LNCaP clone FGC (cell line): ENCODE measurements around the gene SCYL1.

Experiments used
- DNase-seq: peaks from one replicate; pipeline ENCODE4 v3.0.0-alpha.2; 2011; ENCODE audit warnings: low read depth
- H3K4me3 ChIP-seq: 2 replicates; pipeline ENCODE4 v1.5.1; 2011; ENCODE audit warnings: mild to moderate bottlenecking, low read depth, low read length, control low read depth
- TF ChIP-seq, protein P1 (sequence below): IDR thresholded peaks from 2 replicates; pipeline ENCODE4 v1.5.1; 2012; ENCODE audit warnings: mild to moderate bottlenecking; ENCODE audit not compliant: control insufficient read depth, insufficient read depth; ENCODE audit errors: extremely low read depth

The SCYL1 gene

DNA sequence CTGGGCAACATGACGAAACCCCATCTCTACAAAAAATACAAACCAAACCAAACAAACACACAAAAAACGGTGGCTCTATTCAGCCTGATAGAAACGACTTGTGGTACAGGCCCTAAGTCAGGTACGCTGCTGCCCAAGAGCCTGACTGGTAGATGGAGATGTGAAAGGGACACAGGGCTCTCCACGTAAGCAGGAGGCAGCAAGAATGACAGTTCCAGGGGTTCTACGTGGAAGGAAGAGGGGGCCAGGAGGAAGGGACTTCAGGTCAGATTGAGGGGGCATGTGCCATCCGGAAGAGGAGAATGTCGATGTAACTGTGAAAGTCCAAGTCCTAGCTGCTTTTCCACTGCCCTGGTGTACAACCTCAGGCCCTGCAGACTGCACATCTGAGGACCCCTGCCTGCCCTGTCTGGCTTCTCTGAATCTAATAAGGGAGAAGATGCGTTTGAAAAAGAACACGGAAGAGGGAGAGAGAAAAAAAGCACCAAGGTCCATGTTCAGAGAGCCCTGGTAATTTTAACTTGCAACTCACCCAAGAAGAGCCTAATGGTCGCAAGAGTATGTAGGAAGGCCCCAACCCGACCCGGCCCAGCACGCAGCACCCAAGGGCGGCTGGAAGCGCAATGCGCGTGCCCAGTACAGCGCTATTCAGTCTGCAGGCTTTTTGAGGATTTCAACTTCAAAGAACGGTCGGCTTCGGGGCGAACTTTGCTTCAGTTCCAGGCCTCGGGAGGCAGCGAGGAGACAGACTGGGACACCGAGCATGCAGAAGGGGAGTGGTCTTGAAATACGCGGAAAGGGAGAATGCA is 44.5 kb downstream of the SCYL1 start:
- TF ChIP-seq, protein P1, sequence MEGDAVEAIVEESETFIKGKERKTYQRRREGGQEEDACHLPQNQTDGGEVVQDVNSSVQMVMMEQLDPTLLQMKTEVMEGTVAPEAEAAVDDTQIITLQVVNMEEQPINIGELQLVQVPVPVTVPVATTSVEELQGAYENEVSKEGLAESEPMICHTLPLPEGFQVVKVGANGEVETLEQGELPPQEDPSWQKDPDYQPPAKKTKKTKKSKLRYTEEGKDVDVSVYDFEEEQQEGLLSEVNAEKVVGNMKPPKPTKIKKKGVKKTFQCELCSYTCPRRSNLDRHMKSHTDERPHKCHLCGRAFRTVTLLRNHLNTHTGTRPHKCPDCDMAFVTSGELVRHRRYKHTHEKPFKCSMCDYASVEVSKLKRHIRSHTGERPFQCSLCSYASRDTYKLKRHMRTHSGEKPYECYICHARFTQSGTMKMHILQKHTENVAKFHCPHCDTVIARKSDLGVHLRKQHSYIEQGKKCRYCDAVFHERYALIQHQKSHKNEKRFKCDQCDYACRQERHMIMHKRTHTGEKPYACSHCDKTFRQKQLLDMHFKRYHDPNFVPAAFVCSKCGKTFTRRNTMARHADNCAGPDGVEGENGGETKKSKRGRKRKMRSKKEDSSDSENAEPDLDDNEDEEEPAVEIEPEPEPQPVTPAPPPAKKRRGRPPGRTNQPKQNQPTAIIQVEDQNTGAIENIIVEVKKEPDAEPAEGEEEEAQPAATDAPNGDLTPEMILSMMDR = no peak
- peak overlapping the region; percentile 97 for H3K4me3 ChIP-seq
- no peak for DNase-seq

DNA sequence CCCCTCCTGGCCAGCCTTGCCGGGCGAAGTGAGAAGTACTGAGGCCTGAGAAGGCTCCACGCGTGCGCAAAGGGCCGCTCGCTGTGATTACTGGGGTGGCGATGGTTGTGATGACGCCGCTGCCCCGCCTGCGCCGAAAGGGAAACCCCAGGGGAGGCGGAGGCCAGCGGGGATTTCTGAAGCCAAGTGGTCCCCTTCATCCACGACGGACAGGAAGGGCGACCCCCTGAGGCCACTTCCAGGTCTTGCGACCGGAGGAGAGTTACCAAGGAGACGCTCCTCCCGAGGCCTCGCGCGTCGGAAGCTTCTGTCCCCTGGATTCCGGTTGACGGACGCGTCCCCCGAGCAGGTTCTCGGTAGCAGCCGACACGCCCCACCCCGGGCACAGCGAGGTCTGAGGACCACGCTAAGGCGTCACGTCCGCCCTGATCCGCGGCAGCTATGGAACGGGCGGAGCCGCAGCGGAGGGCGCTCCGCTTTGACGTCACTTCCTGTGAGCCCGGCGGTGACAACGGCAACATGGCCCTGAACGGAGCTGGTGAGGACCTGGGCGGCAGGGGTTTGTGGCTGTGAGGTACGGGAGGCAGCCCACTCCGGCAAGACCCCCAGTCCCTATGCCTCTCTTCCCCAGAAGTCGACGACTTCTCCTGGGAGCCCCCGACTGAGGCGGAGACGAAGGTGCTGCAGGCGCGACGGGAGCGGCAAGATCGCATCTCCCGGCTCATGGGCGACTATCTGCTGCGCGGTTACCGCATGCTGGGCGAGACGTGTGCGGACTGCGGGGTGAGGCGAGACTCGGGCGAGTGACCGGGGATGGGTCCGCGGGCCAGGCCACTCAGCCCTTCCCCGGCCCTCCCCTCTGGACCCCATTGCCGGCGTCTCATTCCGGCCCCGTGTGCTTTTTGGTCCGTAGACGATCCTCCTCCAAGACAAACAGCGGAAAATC is 45.4 kb downstream of the SCYL1 start, which contains the start of gene ZNRD2:
Gene ZNRD2, plus strand, starts transcription at position 505 of the 946 bp plus-strand sequence. Its CDS starts 15 bp downstream, at position 520.
- H3K4me3 ChIP-seq = peak within 1 kb of the TSS; percentile 97
- TF ChIP-seq, protein P1 = peak; percentile 45
- DNase-seq = peak; percentile 92

DNA sequence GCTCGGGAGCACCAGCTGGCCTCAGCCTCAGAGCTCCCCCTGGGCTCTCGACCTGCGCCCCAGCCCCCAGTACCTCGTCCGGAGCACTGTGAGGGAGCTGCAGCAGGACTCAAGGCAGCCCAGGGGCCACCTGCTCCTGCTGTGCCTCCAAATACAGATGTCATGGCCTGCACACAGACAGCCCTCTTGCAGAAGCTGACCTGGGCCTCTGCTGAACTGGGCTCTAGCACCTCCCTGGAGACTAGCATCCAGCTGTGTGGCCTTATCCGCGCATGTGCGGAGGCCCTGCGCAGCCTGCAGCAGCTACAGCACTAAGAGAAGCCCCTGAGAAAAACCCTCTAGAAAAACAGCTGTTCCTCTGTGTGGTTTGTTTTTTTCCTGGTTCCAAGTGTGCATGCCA is 46.5 kb downstream of the SCYL1 start:
- peak overlapping the region; percentile 97 for H3K4me3 ChIP-seq
- no peak for DNase-seq
- TF ChIP-seq, protein P1 = no peak

DNA sequence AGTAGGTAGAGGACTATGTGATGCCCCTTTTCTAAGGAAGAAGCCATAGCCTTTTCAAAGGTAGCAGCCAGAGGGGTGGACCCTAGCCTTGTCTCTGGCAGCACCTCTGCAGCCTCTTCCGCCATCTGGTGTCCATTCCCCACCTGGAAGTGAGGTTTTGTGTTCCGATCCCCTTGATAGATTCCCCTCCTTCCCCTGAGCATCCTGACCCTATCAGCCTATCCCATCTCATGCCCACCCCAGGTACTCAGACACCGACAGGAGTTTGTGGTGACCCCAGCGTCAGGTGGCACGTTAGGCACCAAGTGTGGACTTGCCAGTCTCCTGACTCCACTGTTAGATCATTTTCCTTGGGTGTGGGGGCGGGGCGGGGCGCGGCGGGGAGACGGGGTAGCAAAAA is 47.1 kb downstream of the SCYL1 start:
- peak; percentile 19 for DNase-seq
- peak overlapping the region; percentile 97 for H3K4me3 ChIP-seq
- TF ChIP-seq, protein P1 = peak; percentile 51

DNA sequence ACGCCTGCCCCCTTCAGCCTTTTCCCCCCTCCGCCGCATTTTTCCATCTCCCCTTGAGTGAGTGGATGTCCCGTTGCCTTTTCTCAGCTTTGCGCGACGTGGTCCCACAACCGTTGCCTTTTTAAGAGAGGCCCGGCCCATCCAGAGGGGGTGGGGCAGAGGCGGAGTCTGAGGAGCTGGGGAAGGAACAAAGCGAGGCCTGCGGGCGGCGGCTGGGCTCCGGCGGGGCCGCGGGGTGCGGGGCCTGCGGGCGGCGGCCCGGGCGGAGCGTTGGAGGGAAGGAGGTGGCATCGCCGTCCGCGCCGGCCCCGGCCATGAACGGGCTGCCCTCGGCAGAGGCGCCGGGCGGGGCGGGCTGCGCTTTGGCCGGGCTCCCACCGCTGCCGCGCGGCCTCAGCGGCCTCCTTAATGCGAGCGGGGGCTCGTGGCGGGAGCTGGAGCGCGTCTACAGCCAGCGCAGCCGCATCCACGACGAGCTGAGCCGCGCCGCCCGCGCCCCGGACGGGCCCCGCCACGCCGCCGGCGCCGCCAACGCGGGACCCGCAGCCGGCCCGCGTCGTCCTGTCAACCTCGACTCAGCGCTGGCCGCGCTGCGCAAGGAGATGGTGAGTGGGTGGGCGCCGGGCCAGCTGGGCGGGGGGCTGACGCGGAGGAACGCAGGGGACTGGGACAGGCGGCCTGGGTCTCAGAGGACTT is 47.6 kb downstream of the SCYL1 start, which contains the start of gene FAM89B:
Gene FAM89B, plus strand, starts transcription at position 183 of the 696 bp plus-strand sequence. Its CDS starts 132 bp downstream, at position 315.
- TF ChIP-seq, protein P1 = no peak
- peak; percentile 52 for DNase-seq
- peak within 1 kb of the TSS; percentile 97 for H3K4me3 ChIP-seq

DNA sequence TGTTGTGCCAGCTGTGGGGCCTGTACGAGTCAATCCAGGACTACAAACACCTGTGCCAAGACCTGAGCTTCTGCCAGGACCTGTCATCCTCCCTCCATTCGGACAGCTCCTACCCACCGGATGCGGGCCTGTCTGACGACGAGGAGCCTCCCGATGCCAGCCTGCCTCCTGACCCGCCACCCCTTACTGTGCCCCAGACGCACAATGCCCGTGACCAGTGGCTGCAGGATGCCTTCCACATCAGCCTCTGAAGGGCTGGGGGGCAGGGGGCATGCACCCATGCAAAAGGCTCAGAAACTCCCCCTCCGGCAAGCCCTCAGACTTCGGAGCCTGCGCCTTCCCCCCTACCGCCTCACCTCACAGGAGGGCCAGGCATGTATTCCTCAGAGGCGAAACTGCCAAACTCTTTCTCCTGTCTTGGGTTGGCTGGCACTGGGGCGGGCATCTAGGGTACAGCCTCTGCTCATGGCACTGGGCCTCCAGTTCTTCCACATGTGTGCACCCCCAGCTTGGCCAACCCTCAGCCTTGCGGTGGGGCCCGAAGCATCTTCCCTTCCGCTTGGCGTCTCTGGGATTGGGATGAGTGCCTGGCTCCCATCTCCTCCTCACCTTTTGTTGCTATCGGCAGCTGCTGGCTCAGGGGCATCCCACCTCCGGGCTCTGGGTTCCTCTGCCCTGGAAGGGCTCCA is 48.7 kb downstream of the SCYL1 start:
- H3K4me3 ChIP-seq = peak overlapping the region; percentile 97
- TF ChIP-seq, protein P1 = no peak
- DNase-seq = peak; percentile 46
